Heart right ventricle (tissue), 16 donors: ENCODE data around the gene ADIRF. TPM values are rescaled to one million over a fixed set of nuclear protein-coding genes. Genes with fewer than 3 reads are reported as not detected.

Experiments
- ATAC-seq, 8 donors: fragments of 200-7000 bp; cut with Tn5 transposase; one replicate each; pipeline ENCODE4 v1.9.1; 2020; ENCODE audit warnings: mild to moderate bottlenecking in 8 of 8, moderate library complexity in 8 of 8, moderate number of reproducible peaks in 1 of 8
- DNase-seq, 2 donors: peaks; one replicate each; pipeline ENCODE4 v3.0.0-alpha.2; 2020
- H3K27ac ChIP-seq, 10 donors: fragments of 200-600 bp; sonication (generic) in 2 of 10; one replicate each; pipeline versions ENCODE4 v1.5.0 to v1.8.0; 2020 to 2022; ENCODE audit warnings: mild to moderate bottlenecking in 3 of 10
- H3K27me3 ChIP-seq, 7 donors: fragments of 200-600 bp; one replicate each; pipeline ENCODE4 v1.8.0; 2021 to 2022; ENCODE audit warnings: mild to moderate bottlenecking in 2 of 7
- H3K36me3 ChIP-seq, 9 donors: fragments of 200-600 bp; sonication (generic) in 1 of 9; one replicate each; pipeline versions ENCODE4 v1.5.0 to v1.8.0; 2020 to 2022; ENCODE audit warnings: mild to moderate bottlenecking in 2 of 9
- H3K4me1 ChIP-seq, 9 donors: fragments of 200-600 bp; sonication (generic) in 1 of 9; one replicate each; pipeline versions ENCODE4 v1.5.0 to v1.8.0; 2020 to 2022; ENCODE audit warnings: mild to moderate bottlenecking in 4 of 9
- H3K4me3 ChIP-seq, 10 donors: fragments of 200-600 bp; sonication (generic) in 2 of 10; one replicate each; pipeline versions ENCODE4 v1.5.0 to v1.8.0; 2020 to 2022; ENCODE audit warnings: mild to moderate bottlenecking in 7 of 10, moderate library complexity in 2 of 10
- H3K9me3 ChIP-seq, 11 donors: fragments of 200-600 bp in 10 of 11; sonication (generic) in 2 of 11; one replicate each; pipeline versions ENCODE4 v1.5.0 to v1.8.0; 2013 to 2022; ENCODE audit warnings: mild to moderate bottlenecking in 2 of 11, control low read depth in 1 of 11, moderate library complexity in 1 of 11
- WGBS, 2 donors: extraction: QIAGEN DNeasy Blood & Tissue Kit; methylation state at CpG; one replicate each; pipeline ENCODE4 v1.1.7; 2013; ENCODE audit warnings: inconsistent platforms in 1 of 2; 5-methylcytosine and 5-hydroxymethylcytosine counted together
- intact Hi-C, 10 donors: fragments of 100-400 bp; cut with DNase I; formaldehyde crosslinking; loops; one replicate each; pipeline versions ENCODE4 v1.11.1 to v1.14.2; 2022
- polyA plus RNA-seq, 2 donors: library from polyadenylated mRNA; stranded (reverse); fragments of 200-250 nt; gene quantifications; one replicate each; pipeline ENCODE4 v1.2.3, GENCODE V29; 2013
- total RNA-seq, 10 donors: library from RNA; stranded (reverse); fragmentation: NEBNext Ultra II Directional in 3 of 10; extraction: Animal tissue kit (Norgen Biotek cat#: 25700) in 3 of 10; gene quantifications; one replicate each; pipeline versions ENCODE4 v1.2.1 to v1.2.4, GENCODE V29; 2021 to 2023
- TF ChIP-seq, protein P1 (sequence below), 9 donors: fragments of 200-600 bp; sonication (generic) in 2 of 9; IDR thresholded peaks; one replicate each; pipeline versions ENCODE4 v1.5.0 to v1.8.0; 2021 to 2022; ENCODE audit warnings: antibody characterized with exemption in 9 of 9, mild to moderate bottlenecking in 5 of 9, moderate library complexity in 1 of 9
- donor health status: Arrhythmogenic right ventricular cardiomyopathy.
- donor health status: ischemic (EF 13 %, LVEDD 7.1; RV severe dilation, severe dysfunction).
- donor health status: healthy with polysubstance abuse.
- donor health status: DM: no; HTN: yes; CAD: no.
- donor health status: DM: no; HTN: no; CAD: no.
- donor health status: ischemic (EF 25% LVEDD 6.9; RV normal size, moderate dysfunction).
- donor health status: ischemic (EF 25% LVEDD 5.7; RV mildly dilated, moderate dysfunction).
- donor health status: healthy.
- donor health status: DM: yes; HTN: yes; CAD: no.
- donor health status: Ischemic cardiomyopathy.
- donor health status: ischemic (EF 35%, LVEDD 5.7; RV mildly dilated, moderate dysfunction).
- donor health status: nonischemic (EF 11% LVEDD 7.7; RV severe dilation, severe dysfunction).
- donor health status: DM: yes; HTN: yes; CAD: no.
- donor health status: PGD.
- donor health status: ischemic (EF 29% LVEDD 5.4; RV normal size, mild dysfunction).
- donor health status: nonischemic (EF 23%, LVEDD 6.1; RV moderate dilation, normal function).

ADIRF gene
- total and polyA plus RNA-seq, 12 donors = 18.5 to 234 (median 42.2) TPM

- Histone ChIP-seq H3K27ac (no peak overlapping the region), H3K36me3 (peaks cover 0 to 88% (median 16%) of the 10 kb centered on the region in 9 donors), H3K9me3 (no peaks in the 10 kb centered on the region), H3K4me1 (peaks cover 6 to 65% (median 35%) of the 10 kb centered on the region in 9 donors), H3K4me3 (no peak overlapping the region), H3K27me3 (no peaks in the 10 kb centered on the region)
- intact Hi-C loops = loop anchor here in 3 of 10 donors (2.0 to 5.0 kb wide), 2 partner anchors 19 to 156 kb away; partner anchors contain the start of gene SHLD2 (in 2 of the 3)
- TF ChIP-seq, protein P1, sequence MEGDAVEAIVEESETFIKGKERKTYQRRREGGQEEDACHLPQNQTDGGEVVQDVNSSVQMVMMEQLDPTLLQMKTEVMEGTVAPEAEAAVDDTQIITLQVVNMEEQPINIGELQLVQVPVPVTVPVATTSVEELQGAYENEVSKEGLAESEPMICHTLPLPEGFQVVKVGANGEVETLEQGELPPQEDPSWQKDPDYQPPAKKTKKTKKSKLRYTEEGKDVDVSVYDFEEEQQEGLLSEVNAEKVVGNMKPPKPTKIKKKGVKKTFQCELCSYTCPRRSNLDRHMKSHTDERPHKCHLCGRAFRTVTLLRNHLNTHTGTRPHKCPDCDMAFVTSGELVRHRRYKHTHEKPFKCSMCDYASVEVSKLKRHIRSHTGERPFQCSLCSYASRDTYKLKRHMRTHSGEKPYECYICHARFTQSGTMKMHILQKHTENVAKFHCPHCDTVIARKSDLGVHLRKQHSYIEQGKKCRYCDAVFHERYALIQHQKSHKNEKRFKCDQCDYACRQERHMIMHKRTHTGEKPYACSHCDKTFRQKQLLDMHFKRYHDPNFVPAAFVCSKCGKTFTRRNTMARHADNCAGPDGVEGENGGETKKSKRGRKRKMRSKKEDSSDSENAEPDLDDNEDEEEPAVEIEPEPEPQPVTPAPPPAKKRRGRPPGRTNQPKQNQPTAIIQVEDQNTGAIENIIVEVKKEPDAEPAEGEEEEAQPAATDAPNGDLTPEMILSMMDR (IDR thresholded peaks at IDR 0.05) = no peak
- WGBS, 2 donors = 85 to 87% methylated on average over 2 of the region's 2 CpGs
- DNase-seq (no peak), ATAC-seq (no peak)
Measured at GRCh38 chr10:86941426-86941825, 26.9 kb upstream of the ADIRF start.

- Histone ChIP-seq H3K4me3 (peak overlapping the region in 1 of 10 donors; percentile 27), H3K9me3 (no peaks in the 10 kb centered on the region), H3K27me3 (no peaks in the 10 kb centered on the region), H3K36me3 (peaks cover 0 to 88% (median 10%) of the 10 kb centered on the region in 9 donors), H3K27ac (no peak overlapping the region), H3K4me1 (peaks cover 6 to 71% (median 36%) of the 10 kb centered on the region in 9 donors)
- DNase-seq (no peak), ATAC-seq (no peak)
- TF ChIP-seq, protein P1 (IDR thresholded peaks at IDR 0.05) = no peak
- intact Hi-C loops = loop anchor here in 3 of 10 donors (2.0 to 5.0 kb wide), 2 partner anchors 19 to 155 kb away; partner anchors contain the start of gene SHLD2 (in 2 of the 3)
- WGBS, 2 donors = 94 to 96% methylated on average over 14 of the region's 14 CpGs
Measured at GRCh38 chr10:86941991-86942421, 26.3 kb upstream of the ADIRF start.

GRCh38 chr10:86942441-86943315 lies 25.6 kb upstream of the ADIRF start:
- peaks cover 6 to 70% (median 32%) of the 10 kb centered on the region in 9 donors for H3K4me1 ChIP-seq
- intact Hi-C loops = loop anchor here in 2 of 10 donors (5.0 kb wide), 1 partner anchor 155 kb away; the partner anchor contains the start of gene SHLD2 (in 2 of the 2)
- WGBS, 2 donors = 58 to 63% methylated on average over 86 to 94 of the region's 94 CpGs
- H3K27ac ChIP-seq = no peak overlapping the region
- TF ChIP-seq, protein P1 (IDR thresholded peaks at IDR 0.05) = no peak
- DNase-seq (peak in 1 of 2 donors; percentile 49), ATAC-seq (peak in 2 of 8 donors; percentile 8 to 18)
- H3K36me3 ChIP-seq = peaks cover 0 to 84% (median 8%) of the 10 kb centered on the region in 9 donors
- no peaks in the 10 kb centered on the region for H3K9me3 ChIP-seq
- H3K27me3 ChIP-seq = no peaks in the 10 kb centered on the region
- peak overlapping the region in 6 of 10 donors; percentile 5 to 27 (median 12) for H3K4me3 ChIP-seq

GRCh38 chr10:86943316-86944030 lies 24.8 kb upstream of the ADIRF start:
- peaks cover 6 to 70% (median 32%) of the 10 kb centered on the region in 9 donors for H3K4me1 ChIP-seq

More at GRCh38 chr10:86943316-86944030, 24.8 kb upstream of the ADIRF start:
- DNase-seq (peak in 1 of 2 donors; percentile 14), ATAC-seq (no peak)
- peaks cover 0 to 76% (median 8%) of the 10 kb centered on the region in 9 donors for H3K36me3 ChIP-seq
- no peak overlapping the region for H3K27ac ChIP-seq
- H3K27me3 ChIP-seq = no peaks in the 10 kb centered on the region
- 90 to 91% methylated on average over 30 of the region's 30 CpGs for WGBS, 2 donors
- TF ChIP-seq, protein P1 (IDR thresholded peaks at IDR 0.05) = no peak
- no peak overlapping the region for H3K4me3 ChIP-seq
- H3K9me3 ChIP-seq = no peaks in the 10 kb centered on the region
- intact Hi-C loops = loop anchor here in 2 of 10 donors (5.0 kb wide), 1 partner anchor 154 kb away; the partner anchor contains the start of gene SHLD2 (in 2 of the 2)
